Stimulated activated CD4-positive, alpha-beta T cell treated with anti-CD3 and anti-CD28 coated beads, Interleukin-1b, Interleukin-23, amount 100 ng/mL, for 24 hours (primary cell): ENCODE results near the gene CFAP161.
"Not testable (repeated sequence)": the region's sequence is repeated elsewhere in the genome, so short reads cannot be mapped to it uniquely, and the experiment has no call there.

Source experiments
- DNase-seq, 4 experiments: peaks; one replicate each; pipeline ENCODE4 v3.0.0-alpha.2; 2020; ENCODE audit warnings: low read depth in 4 of 4, low spot score in 1 of 4

The CFAP161 gene

GRCh38 chr15:81106560-81106959 lies 27.5 kb upstream of the CFAP161 start:
- peak in 3 of 4 experiments; percentile 1 to 18 (median 17) for DNase-seq

- no peak for DNase-seq
These were observed 26.2 kb upstream of the CFAP161 start for GRCh38 chr15:81107889-81108288.

GRCh38 chr15:81108427-81108826 lies 25.6 kb upstream of the CFAP161 start:
- DNase-seq = no peak

GRCh38 chr15:81111018-81111417 lies 23.1 kb upstream of the CFAP161 start:
- DNase-seq = no peak

- DNase-seq = no peak
These were observed 22.3 kb upstream of the CFAP161 start for GRCh38 chr15:81111510-81112470.

GRCh38 chr15:81113204-81113657 lies 20.8 kb upstream of the CFAP161 start:
- no peak for DNase-seq

- DNase-seq = no peak
These were observed 20.2 kb upstream of the CFAP161 start for GRCh38 chr15:81113861-81114291.

GRCh38 chr15:81115054-81115939 lies 18.8 kb upstream of the CFAP161 start:
- DNase-seq = no peak

GRCh38 chr15:81117136-81117535 lies 16.9 kb upstream of the CFAP161 start:
- DNase-seq = no peak

GRCh38 chr15:81117581-81117980 lies 16.5 kb upstream of the CFAP161 start:
- no peak for DNase-seq

GRCh38 chr15:81118361-81118760 lies 15.7 kb upstream of the CFAP161 start:
- no peak for DNase-seq

- no peak for DNase-seq
These were observed 14.0 kb upstream of the CFAP161 start for GRCh38 chr15:81120069-81120468.

- DNase-seq = no peak
These were observed 7.2 kb upstream of the CFAP161 start for GRCh38 chr15:81126892-81127291.

GRCh38 chr15:81141478-81141877 lies 7.4 kb downstream of the CFAP161 start:
- not testable (repeated sequence) for DNase-seq

- DNase-seq = no peak
These were observed 11.9 kb downstream of the CFAP161 start for GRCh38 chr15:81146006-81146405.

GRCh38 chr15:81146466-81146865 lies 12.4 kb downstream of the CFAP161 start:
- DNase-seq = no peak

- DNase-seq = no peak
These were observed 17.3 kb downstream of the CFAP161 start for GRCh38 chr15:81151389-81151788.

GRCh38 chr15:81152339-81152738 lies 18.3 kb downstream of the CFAP161 start:
- no peak for DNase-seq

GRCh38 chr15:81152799-81153198 lies 18.7 kb downstream of the CFAP161 start:
- DNase-seq = no peak

- DNase-seq = no peak
These were observed 21.5 kb downstream of the CFAP161 start for GRCh38 chr15:81155375-81156218.

- DNase-seq = no peak
These were observed 22.3 kb downstream of the CFAP161 start for GRCh38 chr15:81156324-81156723.
